Effector memory CD8-positive, alpha-beta T cell (primary cell): Measurements from ENCODE around the gene ADISSP.

Experiments used
- ATAC-seq: fragments of 150-1000 bp; cut with Tn5 transposase; replicated peaks from 2 replicates; pipeline ENCODE4 v1.10.0; 2021; ENCODE audit warnings: mild to moderate bottlenecking, moderate library complexity
- DNase-seq, 3 experiments: peaks; one replicate each; pipeline ENCODE4 v3.0.0; 2021
- H3K27ac Mint-ChIP-seq, 2 donors: one replicate each; pipeline ENCODE4 v1.8.0; 2022; ENCODE audit warnings: mild to moderate bottlenecking in 2 of 2, mixed read lengths in 2 of 2, moderate library complexity in 2 of 2
- H3K27me3 Mint-ChIP-seq, 2 donors: one replicate each; pipeline ENCODE4 v1.8.0; 2022; ENCODE audit warnings: mixed read lengths in 2 of 2
- H3K36me3 Mint-ChIP-seq: one replicate; pipeline ENCODE4 v1.8.0; 2022; ENCODE audit warnings: mild to moderate bottlenecking, moderate library complexity, mixed read lengths; ENCODE audit not compliant: insufficient read depth
- H3K4me1 Mint-ChIP-seq, 2 donors: one replicate each; pipeline ENCODE4 v1.8.0; 2022; ENCODE audit warnings: low read depth in 2 of 2, mixed read lengths in 2 of 2
- H3K4me3 Mint-ChIP-seq, 2 donors: one replicate each; pipeline ENCODE4 v1.8.0; 2022; ENCODE audit warnings: mild to moderate bottlenecking in 2 of 2, mixed read lengths in 2 of 2, moderate library complexity in 2 of 2
- H3K9me3 Mint-ChIP-seq, 2 donors: one replicate each; pipeline ENCODE4 v1.8.0; 2022; ENCODE audit warnings: mixed read lengths in 2 of 2

The ADISSP gene

GRCh38 chr20:3729378-3729777 is 38.2 kb downstream of the ADISSP start:
- DNase-seq (no peak), ATAC-seq (no peak)
- Mint-ChIP-seq H3K27ac (no peak overlapping the region), H3K4me3 (no peak overlapping the region), H3K27me3 (peaks cover 64 to 88% of the 10 kb centered on the region in 2 donors), H3K9me3 (no peaks in the 10 kb centered on the region), H3K4me1 (peaks cover 0 to 3% of the 10 kb centered on the region in 2 donors), H3K36me3 (peaks cover 6% of the 10 kb centered on the region)

- H3K27me3 Mint-ChIP-seq: peaks cover 69 to 85% of the 10 kb centered on the region in 2 donors
- ATAC-seq (no peak), DNase-seq (no peak)
- H3K27ac Mint-ChIP-seq: no peak overlapping the region
- H3K36me3 Mint-ChIP-seq: peaks cover 6% of the 10 kb centered on the region
- H3K4me3 Mint-ChIP-seq: no peak overlapping the region
- peaks cover 0 to 3% of the 10 kb centered on the region in 2 donors for H3K4me1 Mint-ChIP-seq
- no peaks in the 10 kb centered on the region for H3K9me3 Mint-ChIP-seq
These were observed 38.7 kb downstream of the ADISSP start for GRCh38 chr20:3728876-3729275.

- peaks cover 5% of the 10 kb centered on the region for H3K36me3 Mint-ChIP-seq
These were observed 39.2 kb downstream of the ADISSP start for GRCh38 chr20:3728354-3728753.

GRCh38 chr20:3727401-3728021 is 40.0 kb downstream of the ADISSP start:
- H3K27ac Mint-ChIP-seq: no peak overlapping the region
- peaks cover 0 to 3% of the 10 kb centered on the region in 2 donors for H3K4me1 Mint-ChIP-seq
- peaks cover 68 to 82% of the 10 kb centered on the region in 2 donors for H3K27me3 Mint-ChIP-seq
- H3K9me3 Mint-ChIP-seq: no peaks in the 10 kb centered on the region
- DNase-seq: no peak
- no peak for ATAC-seq
- no peaks in the 10 kb centered on the region for H3K36me3 Mint-ChIP-seq
- no peak overlapping the region for H3K4me3 Mint-ChIP-seq

More at GRCh38 chr20:3728354-3728753, 39.2 kb downstream of the ADISSP start:
- H3K27ac Mint-ChIP-seq: no peak overlapping the region
- peaks cover 0 to 3% of the 10 kb centered on the region in 2 donors for H3K4me1 Mint-ChIP-seq
- peaks cover 68 to 81% of the 10 kb centered on the region in 2 donors for H3K27me3 Mint-ChIP-seq
- no peak for DNase-seq
- H3K4me3 Mint-ChIP-seq: no peak overlapping the region
- ATAC-seq: no peak
- H3K9me3 Mint-ChIP-seq: no peaks in the 10 kb centered on the region

- Mint-ChIP-seq H3K4me3 (no peak overlapping the region), H3K36me3 (peaks cover 3% of the 10 kb centered on the region), H3K4me1 (peaks cover 0 to 1% of the 10 kb centered on the region in 2 donors), H3K9me3 (no peaks in the 10 kb centered on the region), H3K27me3 (peaks cover 68 to 80% of the 10 kb centered on the region in 2 donors), H3K27ac (no peak overlapping the region)
- no peak for DNase-seq
- ATAC-seq: no peak
These were observed 43.2 kb downstream of the ADISSP start for GRCh38 chr20:3724356-3724755.

- no peak overlapping the region for H3K4me3 Mint-ChIP-seq
- H3K27ac Mint-ChIP-seq: no peak overlapping the region
- H3K36me3 Mint-ChIP-seq: peaks cover 3% of the 10 kb centered on the region
- no peaks in the 10 kb centered on the region for H3K9me3 Mint-ChIP-seq
- DNase-seq (no peak), ATAC-seq (no peak)
- peaks cover 0 to 1% of the 10 kb centered on the region in 2 donors for H3K4me1 Mint-ChIP-seq
- peaks cover 65 to 75% of the 10 kb centered on the region in 2 donors for H3K27me3 Mint-ChIP-seq
These were observed 44.3 kb downstream of the ADISSP start for GRCh38 chr20:3723284-3723683.

- ATAC-seq (no peak), DNase-seq (no peak)
- Mint-ChIP-seq H3K36me3 (peaks cover 3% of the 10 kb centered on the region), H3K4me3 (no peak overlapping the region), H3K9me3 (no peaks in the 10 kb centered on the region), H3K27ac (no peak overlapping the region), H3K4me1 (peaks cover 0 to 1% of the 10 kb centered on the region in 2 donors), H3K27me3 (peaks cover 64 to 75% of the 10 kb centered on the region in 2 donors)
These were observed 45.6 kb downstream of the ADISSP start for GRCh38 chr20:3721912-3722311.

GRCh38 chr20:3720626-3721025 is 46.9 kb downstream of the ADISSP start:
- Mint-ChIP-seq H3K27me3 (peaks cover 60 to 77% of the 10 kb centered on the region in 2 donors), H3K4me3 (no peak overlapping the region), H3K9me3 (no peaks in the 10 kb centered on the region), H3K36me3 (peaks cover 3% of the 10 kb centered on the region), H3K4me1 (peaks cover 0 to 1% of the 10 kb centered on the region in 2 donors), H3K27ac (no peak overlapping the region)
- ATAC-seq (no peak), DNase-seq (no peak)

GRCh38 chr20:3720068-3720467 is 47.5 kb downstream of the ADISSP start:
- H3K4me3 Mint-ChIP-seq: no peak overlapping the region
- peaks cover 3% of the 10 kb centered on the region for H3K36me3 Mint-ChIP-seq
- DNase-seq: no peak
- peaks cover 59 to 73% of the 10 kb centered on the region in 2 donors for H3K27me3 Mint-ChIP-seq
- no peaks in the 10 kb centered on the region for H3K9me3 Mint-ChIP-seq
- ATAC-seq: no peak
- H3K4me1 Mint-ChIP-seq: peaks cover 0 to 1% of the 10 kb centered on the region in 2 donors
- H3K27ac Mint-ChIP-seq: no peak overlapping the region

GRCh38 chr20:3719046-3719445 is 48.5 kb downstream of the ADISSP start:
- peaks cover 3% of the 10 kb centered on the region for H3K36me3 Mint-ChIP-seq
- peaks cover 0 to 1% of the 10 kb centered on the region in 2 donors for H3K4me1 Mint-ChIP-seq
- DNase-seq (no peak), ATAC-seq (no peak)
- H3K27ac Mint-ChIP-seq: no peak overlapping the region
- H3K9me3 Mint-ChIP-seq: no peaks in the 10 kb centered on the region
- peaks cover 49 to 66% of the 10 kb centered on the region in 2 donors for H3K27me3 Mint-ChIP-seq
- no peak overlapping the region for H3K4me3 Mint-ChIP-seq

- H3K27me3 Mint-ChIP-seq: peaks cover 47 to 63% of the 10 kb centered on the region in 2 donors
- H3K27ac Mint-ChIP-seq: peak overlapping the region in 1 of 2 donors; percentile 39
- peak; percentile 58 for ATAC-seq
- DNase-seq: peak in 2 of 3 experiments; percentile 11 to 17
- H3K9me3 Mint-ChIP-seq: no peaks in the 10 kb centered on the region
- peaks cover 3% of the 10 kb centered on the region for H3K36me3 Mint-ChIP-seq
- peaks cover 0 to 1% of the 10 kb centered on the region in 2 donors for H3K4me1 Mint-ChIP-seq
- no peak overlapping the region for H3K4me3 Mint-ChIP-seq
These were observed 51.2 kb downstream of the ADISSP start for GRCh38 chr20:3716195-3716834.

- no peak overlapping the region for H3K4me3 Mint-ChIP-seq
- peaks cover under 1 to 4% of the 10 kb centered on the region in 2 donors for H3K4me1 Mint-ChIP-seq
- no peak for DNase-seq
- H3K27me3 Mint-ChIP-seq: peaks cover 30 to 52% of the 10 kb centered on the region in 2 donors
- H3K27ac Mint-ChIP-seq: no peak overlapping the region
- no peaks in the 10 kb centered on the region for H3K9me3 Mint-ChIP-seq
- H3K36me3 Mint-ChIP-seq: no peaks in the 10 kb centered on the region
- ATAC-seq: no peak
These were observed 53.5 kb downstream of the ADISSP start for GRCh38 chr20:3714092-3714491.

GRCh38 chr20:3712279-3712873 is 55.2 kb downstream of the ADISSP start, which contains the start of gene SIGLEC1:
TSS of gene SIGLEC1 (minus strand) at chr20:3712600. CDS start at chr20:3707128, 5,472 bp downstream.
- DNase-seq (no peak), ATAC-seq (no peak)
- peaks cover 6 to 8% of the 10 kb centered on the region in 2 donors for H3K4me1 Mint-ChIP-seq
- H3K27me3 Mint-ChIP-seq: peaks cover 25 to 51% of the 10 kb centered on the region in 2 donors
- no peak within 1 kb of the TSS for H3K27ac Mint-ChIP-seq
- H3K9me3 Mint-ChIP-seq: no peaks in the 10 kb centered on the region
- no peak within 1 kb of the TSS for H3K4me3 Mint-ChIP-seq
- H3K36me3 Mint-ChIP-seq: no peaks in the 10 kb centered on the region
